ENCODE measurements around the gene ZGPAT.

The ZGPAT gene

GRCh38 chr20:63678667-63679465, 29.0 kb upstream of the ZGPAT start:
- no peaks in the 10 kb centered on the region for H3K4me1 ChIP-seq (ENCODE audit: control insufficient read depth, insufficient read depth, low read length)
- H3K27me3 ChIP-seq (ENCODE audit: control insufficient read depth, insufficient read depth, low read length) = no peaks in the 10 kb centered on the region
- H3K36me3 ChIP-seq (ENCODE audit: control insufficient read depth, insufficient read depth, low read length) = peaks cover 39% of the 10 kb centered on the region
- H3K4me3 ChIP-seq (ENCODE audit: low read depth, low read length) = no peak overlapping the region
- no peaks in the 10 kb centered on the region for H3K9me3 ChIP-seq (ENCODE audit: control insufficient read depth, insufficient read depth, low read length)
- no peak overlapping the region for H3K27ac ChIP-seq (ENCODE audit: low read depth, low read length)
- no peak overlapping the region for H3K9ac ChIP-seq (ENCODE audit: low read depth, low read length)

- Histone ChIP-seq H3K4me1 (ENCODE audit: control insufficient read depth, insufficient read depth, low read length) (no peaks in the 10 kb centered on the region), H3K36me3 (ENCODE audit: control insufficient read depth, insufficient read depth, low read length) (peaks cover 31% of the 10 kb centered on the region), H3K4me3 (ENCODE audit: low read depth, low read length) (no peak overlapping the region), H3K9me3 (ENCODE audit: control insufficient read depth, insufficient read depth, low read length) (no peaks in the 10 kb centered on the region), H3K27ac (ENCODE audit: low read depth, low read length) (no peak overlapping the region), H3K9ac (ENCODE audit: low read depth, low read length) (no peak overlapping the region), H3K27me3 (ENCODE audit: control insufficient read depth, insufficient read depth, low read length) (no peaks in the 10 kb centered on the region)
Observed at GRCh38 chr20:63679799-63680305, 28.0 kb upstream of the ZGPAT start.

GRCh38 chr20:63680427-63680826, 27.4 kb upstream of the ZGPAT start:
- no peaks in the 10 kb centered on the region for H3K9me3 ChIP-seq (ENCODE audit: control insufficient read depth, insufficient read depth, low read length)

GRCh38 chr20:63680857-63681608, 26.8 kb upstream of the ZGPAT start:
- Histone ChIP-seq H3K4me3 (ENCODE audit: low read depth, low read length) (no peak overlapping the region), H3K4me1 (ENCODE audit: control insufficient read depth, insufficient read depth, low read length) (no peaks in the 10 kb centered on the region), H3K9ac (ENCODE audit: low read depth, low read length) (no peak overlapping the region), H3K36me3 (ENCODE audit: control insufficient read depth, insufficient read depth, low read length) (peaks cover 23% of the 10 kb centered on the region), H3K27ac (ENCODE audit: low read depth, low read length) (no peak overlapping the region), H3K9me3 (ENCODE audit: control insufficient read depth, insufficient read depth, low read length) (no peaks in the 10 kb centered on the region), H3K27me3 (ENCODE audit: control insufficient read depth, insufficient read depth, low read length) (no peaks in the 10 kb centered on the region)

More at GRCh38 chr20:63680427-63680826, 27.4 kb upstream of the ZGPAT start:
- Histone ChIP-seq H3K9ac (ENCODE audit: low read depth, low read length) (no peak overlapping the region), H3K4me1 (ENCODE audit: control insufficient read depth, insufficient read depth, low read length) (no peaks in the 10 kb centered on the region), H3K27me3 (ENCODE audit: control insufficient read depth, insufficient read depth, low read length) (no peaks in the 10 kb centered on the region), H3K27ac (ENCODE audit: low read depth, low read length) (no peak overlapping the region), H3K4me3 (ENCODE audit: low read depth, low read length) (no peak overlapping the region), H3K36me3 (ENCODE audit: control insufficient read depth, insufficient read depth, low read length) (peaks cover 27% of the 10 kb centered on the region)

DNA sequence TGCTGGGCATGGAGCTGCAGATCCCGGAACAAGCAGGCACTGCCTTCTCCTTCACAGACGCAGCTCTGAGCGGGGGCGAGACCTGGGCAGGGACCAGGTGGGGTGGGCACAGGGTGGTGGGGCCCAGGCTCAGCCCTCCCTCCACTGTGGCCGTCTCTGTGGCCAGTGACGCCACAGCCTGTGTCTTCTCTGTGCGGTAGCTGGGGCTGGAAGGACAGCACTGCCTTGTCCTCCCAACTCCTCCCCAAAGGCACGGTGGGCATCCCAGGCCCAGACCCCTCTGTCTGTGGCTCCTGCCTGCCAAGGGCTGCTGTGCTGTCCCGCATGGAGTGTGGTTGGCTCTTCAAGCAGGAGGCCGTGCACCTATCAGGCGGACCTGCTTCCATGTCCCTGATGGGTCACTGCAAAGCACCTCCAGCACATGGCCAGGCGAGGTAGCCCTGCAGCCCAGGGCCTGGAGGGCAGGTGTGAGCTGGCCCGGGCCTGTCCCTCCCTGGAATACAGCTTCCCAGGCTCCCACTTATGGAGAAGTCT, 26.2 kb upstream of the ZGPAT start:
- Histone ChIP-seq H3K4me1 (ENCODE audit: control insufficient read depth, insufficient read depth, low read length) (no peaks in the 10 kb centered on the region), H3K4me3 (ENCODE audit: low read depth, low read length) (no peak overlapping the region), H3K9ac (ENCODE audit: low read depth, low read length) (no peak overlapping the region), H3K27me3 (ENCODE audit: control insufficient read depth, insufficient read depth, low read length) (no peaks in the 10 kb centered on the region), H3K36me3 (ENCODE audit: control insufficient read depth, insufficient read depth, low read length) (peaks cover 19% of the 10 kb centered on the region), H3K27ac (ENCODE audit: low read depth, low read length) (no peak overlapping the region), H3K9me3 (ENCODE audit: control insufficient read depth, insufficient read depth, low read length) (no peaks in the 10 kb centered on the region)

- Histone ChIP-seq H3K9me3 (ENCODE audit: control insufficient read depth, insufficient read depth, low read length) (no peaks in the 10 kb centered on the region), H3K9ac (ENCODE audit: low read depth, low read length) (no peak overlapping the region), H3K4me1 (ENCODE audit: control insufficient read depth, insufficient read depth, low read length) (no peaks in the 10 kb centered on the region), H3K27ac (ENCODE audit: low read depth, low read length) (no peak overlapping the region), H3K4me3 (ENCODE audit: low read depth, low read length) (no peak overlapping the region), H3K27me3 (ENCODE audit: control insufficient read depth, insufficient read depth, low read length) (no peaks in the 10 kb centered on the region), H3K36me3 (ENCODE audit: control insufficient read depth, insufficient read depth, low read length) (peaks cover 19% of the 10 kb centered on the region)
Observed at GRCh38 chr20:63682384-63683139, 25.3 kb upstream of the ZGPAT start.

DNA sequence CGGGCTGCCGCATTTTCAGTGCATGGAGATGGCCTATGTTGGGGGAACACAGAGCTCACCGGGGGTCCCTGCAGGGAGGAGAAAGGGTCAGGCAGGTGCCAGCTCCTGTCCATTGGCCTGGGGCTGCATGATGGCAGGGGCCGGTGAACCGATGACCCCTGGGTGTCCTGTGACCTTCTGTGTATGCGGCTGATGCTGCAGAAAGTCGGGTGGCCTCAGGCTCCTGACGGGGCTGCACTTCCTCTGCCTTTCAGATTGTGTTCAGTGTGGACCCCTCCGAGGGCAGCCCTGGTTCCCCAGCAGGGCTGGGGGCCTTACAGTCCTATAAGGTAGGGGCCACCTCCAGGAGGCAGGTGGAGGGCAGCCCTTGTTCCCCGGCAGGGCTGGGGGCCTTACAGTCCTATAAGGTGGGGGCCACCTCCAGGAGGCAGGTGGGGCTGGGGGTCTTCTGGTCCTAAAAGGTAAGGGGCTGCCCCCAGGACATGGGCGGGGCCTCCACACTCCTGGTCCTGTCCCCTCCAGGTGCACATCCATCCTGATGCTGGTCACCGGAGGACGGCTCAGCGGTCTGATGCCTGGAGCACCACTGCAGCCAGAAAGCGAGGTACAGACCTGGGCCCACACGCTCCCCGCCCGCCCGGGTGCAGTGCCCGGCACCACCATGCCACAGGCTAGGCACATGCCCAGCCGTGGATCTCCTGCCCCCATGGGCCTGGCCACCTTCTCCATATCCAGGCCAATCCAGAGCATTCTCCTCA, 22.4 kb upstream of the ZGPAT start:
- H3K9ac ChIP-seq (ENCODE audit: low read depth, low read length) = no peak overlapping the region
- H3K27ac ChIP-seq (ENCODE audit: low read depth, low read length) = no peak overlapping the region
- H3K27me3 ChIP-seq (ENCODE audit: control insufficient read depth, insufficient read depth, low read length) = no peaks in the 10 kb centered on the region
- H3K4me1 ChIP-seq (ENCODE audit: control insufficient read depth, insufficient read depth, low read length) = no peaks in the 10 kb centered on the region
- H3K36me3 ChIP-seq (ENCODE audit: control insufficient read depth, insufficient read depth, low read length) = peaks cover 7% of the 10 kb centered on the region
- no peak overlapping the region for H3K4me3 ChIP-seq (ENCODE audit: low read depth, low read length)
- no peaks in the 10 kb centered on the region for H3K9me3 ChIP-seq (ENCODE audit: control insufficient read depth, insufficient read depth, low read length)

- H3K36me3 ChIP-seq (ENCODE audit: control insufficient read depth, insufficient read depth, low read length) = peaks cover 7% of the 10 kb centered on the region
- H3K9ac ChIP-seq (ENCODE audit: low read depth, low read length) = no peak overlapping the region
- H3K27ac ChIP-seq (ENCODE audit: low read depth, low read length) = no peak overlapping the region
- no peaks in the 10 kb centered on the region for H3K27me3 ChIP-seq (ENCODE audit: control insufficient read depth, insufficient read depth, low read length)
- no peak overlapping the region for H3K4me3 ChIP-seq (ENCODE audit: low read depth, low read length)
- no peaks in the 10 kb centered on the region for H3K4me1 ChIP-seq (ENCODE audit: control insufficient read depth, insufficient read depth, low read length)
- no peaks in the 10 kb centered on the region for H3K9me3 ChIP-seq (ENCODE audit: control insufficient read depth, insufficient read depth, low read length)
Observed at GRCh38 chr20:63686094-63686491, 21.7 kb upstream of the ZGPAT start.

DNA sequence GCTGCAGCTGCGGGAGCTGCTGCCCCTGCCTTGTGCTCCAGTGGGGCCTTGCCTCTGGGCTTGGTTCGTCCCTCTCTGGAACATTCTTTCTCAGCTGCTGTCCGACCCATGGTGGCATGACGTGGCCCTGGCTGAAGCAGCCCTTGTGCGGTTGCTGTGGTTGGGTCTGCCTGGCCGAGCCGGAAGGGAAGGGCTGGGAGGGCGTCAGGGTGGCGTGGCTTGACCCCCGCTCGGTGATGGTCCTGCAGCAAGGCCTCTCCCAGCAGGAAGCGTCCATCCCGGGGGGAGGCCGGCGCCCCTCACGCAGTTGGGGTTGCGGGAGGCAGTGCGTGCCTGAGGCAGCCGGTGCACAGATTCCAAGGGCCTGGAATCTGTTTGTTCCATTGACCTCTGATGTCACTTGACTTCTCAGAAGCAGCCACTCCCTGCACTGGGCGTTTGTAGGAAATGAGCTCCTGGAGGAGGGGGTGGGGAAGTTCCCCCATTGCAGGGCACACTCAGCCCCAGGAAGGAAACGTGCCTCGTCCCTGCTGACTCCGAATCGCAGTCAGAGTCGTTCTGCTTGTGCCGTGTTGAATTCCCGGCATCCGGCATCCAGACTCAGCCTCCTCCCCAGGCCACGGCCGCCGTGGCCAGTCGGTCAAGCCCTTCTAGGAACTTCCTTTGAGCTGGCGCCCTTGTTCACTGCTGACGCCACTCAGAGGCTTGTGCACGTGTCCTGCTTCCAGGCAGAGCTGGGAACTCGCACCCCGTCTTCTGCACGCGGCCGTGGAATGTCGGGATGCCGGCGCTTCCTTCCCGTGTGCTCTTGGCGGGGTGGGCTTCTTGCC, 21.1 kb upstream of the ZGPAT start:
- Histone ChIP-seq H3K4me1 (ENCODE audit: control insufficient read depth, insufficient read depth, low read length) (no peaks in the 10 kb centered on the region), H3K9me3 (ENCODE audit: control insufficient read depth, insufficient read depth, low read length) (no peaks in the 10 kb centered on the region), H3K36me3 (ENCODE audit: control insufficient read depth, insufficient read depth, low read length) (peaks cover 10% of the 10 kb centered on the region), H3K9ac (ENCODE audit: low read depth, low read length) (no peak overlapping the region; the same call in 1 of the 2 replicates), H3K4me3 (ENCODE audit: low read depth, low read length) (no peak overlapping the region), H3K27ac (ENCODE audit: low read depth, low read length) (no peak overlapping the region), H3K27me3 (ENCODE audit: control insufficient read depth, insufficient read depth, low read length) (no peaks in the 10 kb centered on the region)

All from HUES48 (cell line).